Uterus (tissue), 4 donors: Measurements from ENCODE around the gene ZNF410. TPM values are rescaled to one million over a fixed set of nuclear protein-coding genes. Genes with fewer than 3 reads are reported as not detected.
"Not testable (repeated sequence)": the region's sequence is repeated elsewhere in the genome, so short reads cannot be mapped to it uniquely, and the experiment has no call there.

ENCODE experiments used
- DNase-seq, 2 donors: peaks; one replicate each; pipeline ENCODE4 v3.0.0-alpha.2; 2019 to 2020
- H3K27ac ChIP-seq, 2 donors: fragments of 200-600 bp; sonication (generic); 1 replicate in 1 of 2; 2 replicates in 1 of 2; pipeline ENCODE4 v1.5.1; 2016 to 2018
- H3K27me3 ChIP-seq, 2 donors: fragments of 200-600 bp; sonication (generic); one replicate each; pipeline ENCODE4 v1.5.1; 2018 to 2019; ENCODE audit warnings: control low read depth in 1 of 2
- H3K36me3 ChIP-seq, 2 donors: fragments of 200-600 bp; sonication (generic); one replicate each; pipeline ENCODE4 v1.5.1; 2019; ENCODE audit warnings: control low read depth in 1 of 2
- H3K4me1 ChIP-seq, 2 donors: fragments of 200-600 bp; sonication (generic); one replicate each; pipeline ENCODE4 v1.5.1; 2018 to 2019; ENCODE audit warnings: control low read depth in 1 of 2
- H3K4me3 ChIP-seq, 2 donors: fragments of 200-600 bp; sonication (generic); 1 replicate in 1 of 2; 2 replicates in 1 of 2; pipeline ENCODE4 v1.5.1; 2018 to 2019; ENCODE audit warnings: mild to moderate bottlenecking in 1 of 2
- H3K9me3 ChIP-seq, 2 donors: fragments of 200-600 bp; sonication (generic); one replicate each; pipeline ENCODE4 v1.5.1; 2019; ENCODE audit warnings: control low read depth in 1 of 2
- POLR2A ChIP-seq, 2 donors: fragments of 450-650 bp; IDR thresholded peaks; one replicate each; pipeline ENCODE4 v1.6.1; 2016; ENCODE audit warnings: antibody characterized with exemption in 2 of 2, mild to moderate bottlenecking in 1 of 2, moderate library complexity in 1 of 2
- intact Hi-C: fragments of 100-400 bp; cut with DNase I; formaldehyde crosslinking; loops from one replicate; pipeline ENCODE4 v1.15.1; 2023; ENCODE audit warnings: low total_unique reads
- total RNA-seq, 4 donors: library from RNA; depleted of rRNA in 3 of 4; stranded (reverse); fragments of >200 nt in 3 of 4; gene quantifications; one replicate each; pipeline versions ENCODE4 v1.1.0 to v1.2.4, GENCODE V29; 2014 to 2023
- TF ChIP-seq, protein P1 (sequence below), 4 experiments: fragments of 200-600 bp in 2 of 4; fragments of 450-650 bp in 2 of 4; sonication (generic) in 2 of 4; IDR thresholded peaks; one replicate each; pipeline ENCODE4 v1.5.1; 2016 to 2019; ENCODE audit warnings: antibody characterized with exemption in 4 of 4, mild to moderate bottlenecking in 2 of 4, moderate library complexity in 1 of 4
- donor health status: DM: yes; HTN: yes; CAD: no.

The ZNF410 gene
- total RNA-seq, 4 donors from 2014 or later, result 48.8 to 93.7 (median 58.2) TPM

DNA sequence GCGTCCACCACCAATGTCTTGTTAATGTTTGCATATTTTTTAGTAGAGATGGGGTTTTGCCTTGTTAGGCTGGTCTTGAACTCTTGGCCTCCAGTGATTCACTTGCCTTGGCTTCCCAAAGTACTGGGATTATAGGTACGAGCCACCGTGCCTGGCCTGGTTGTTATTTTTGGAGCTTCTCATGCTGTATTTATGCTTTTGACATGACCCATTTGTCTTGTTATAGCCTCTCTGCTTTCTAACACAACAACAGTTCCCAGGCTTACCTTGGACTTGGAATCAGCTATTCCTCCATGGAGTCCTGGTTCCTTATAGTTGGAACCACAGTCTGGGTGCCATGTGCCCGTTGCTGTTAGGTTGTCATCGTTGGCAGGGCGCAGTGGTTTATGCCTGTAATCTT lies 29.7 kb downstream of the ZNF410 start:
- Histone ChIP-seq H3K4me3 (no peak overlapping the region), H3K9me3 (no peaks in the 10 kb centered on the region), H3K27ac (no peak overlapping the region), H3K36me3 (no peaks in the 10 kb centered on the region), H3K27me3 (no peaks in the 10 kb centered on the region), H3K4me1 (no peaks in the 10 kb centered on the region)
- no peak for TF ChIP-seq POLR2A (IDR thresholded peaks at IDR 0.05)
- TF ChIP-seq, protein P1, sequence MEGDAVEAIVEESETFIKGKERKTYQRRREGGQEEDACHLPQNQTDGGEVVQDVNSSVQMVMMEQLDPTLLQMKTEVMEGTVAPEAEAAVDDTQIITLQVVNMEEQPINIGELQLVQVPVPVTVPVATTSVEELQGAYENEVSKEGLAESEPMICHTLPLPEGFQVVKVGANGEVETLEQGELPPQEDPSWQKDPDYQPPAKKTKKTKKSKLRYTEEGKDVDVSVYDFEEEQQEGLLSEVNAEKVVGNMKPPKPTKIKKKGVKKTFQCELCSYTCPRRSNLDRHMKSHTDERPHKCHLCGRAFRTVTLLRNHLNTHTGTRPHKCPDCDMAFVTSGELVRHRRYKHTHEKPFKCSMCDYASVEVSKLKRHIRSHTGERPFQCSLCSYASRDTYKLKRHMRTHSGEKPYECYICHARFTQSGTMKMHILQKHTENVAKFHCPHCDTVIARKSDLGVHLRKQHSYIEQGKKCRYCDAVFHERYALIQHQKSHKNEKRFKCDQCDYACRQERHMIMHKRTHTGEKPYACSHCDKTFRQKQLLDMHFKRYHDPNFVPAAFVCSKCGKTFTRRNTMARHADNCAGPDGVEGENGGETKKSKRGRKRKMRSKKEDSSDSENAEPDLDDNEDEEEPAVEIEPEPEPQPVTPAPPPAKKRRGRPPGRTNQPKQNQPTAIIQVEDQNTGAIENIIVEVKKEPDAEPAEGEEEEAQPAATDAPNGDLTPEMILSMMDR (IDR thresholded peaks at IDR 0.05), result no peak
- no peak for DNase-seq
- intact Hi-C loops, result no loop called here

DNA sequence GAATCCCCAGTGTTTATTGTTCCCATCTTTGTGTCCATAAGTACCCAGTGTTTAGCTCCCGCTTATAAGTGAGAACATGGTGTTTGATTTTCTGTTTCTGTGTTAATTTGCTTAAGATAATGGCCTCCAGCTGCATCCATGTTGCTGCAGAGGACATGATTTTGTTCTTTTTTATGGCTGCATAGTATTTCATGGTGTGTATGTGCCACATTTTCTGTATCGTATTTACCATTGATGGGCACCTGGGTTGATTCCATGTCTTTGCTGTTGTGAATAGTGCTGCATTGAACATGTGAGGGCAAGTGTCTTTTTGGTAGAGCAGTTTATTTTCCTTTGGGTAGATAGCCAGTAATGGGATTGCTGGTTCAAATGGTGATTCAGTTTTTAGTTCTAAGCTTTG lies 32.8 kb downstream of the ZNF410 start:
- H3K27ac ChIP-seq, DNase-seq, intact Hi-C loops, H3K4me3 ChIP-seq, H3K4me1 ChIP-seq, H3K9me3 ChIP-seq, H3K27me3 ChIP-seq, H3K36me3 ChIP-seq: not testable (repeated sequence)

DNA sequence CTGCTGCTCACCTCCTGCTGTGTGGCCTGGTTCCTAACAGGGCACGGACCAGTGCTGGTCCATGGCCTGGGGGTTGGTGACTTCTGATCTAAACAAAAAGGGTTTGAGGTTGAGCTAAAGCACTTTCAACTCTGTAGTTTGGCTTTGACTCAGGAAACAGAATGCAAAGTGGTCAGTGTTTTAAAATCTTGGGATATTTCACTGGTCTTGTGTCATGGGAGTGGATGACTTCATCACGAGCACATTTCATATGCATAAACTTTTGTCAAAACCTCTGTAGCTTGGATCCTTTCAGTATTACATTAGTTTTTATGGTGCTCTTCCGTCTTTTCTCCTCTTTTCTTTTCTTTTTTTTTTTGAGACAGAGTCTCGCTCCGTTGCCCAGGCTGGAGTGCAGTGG lies 37.7 kb downstream of the ZNF410 start:
- Histone ChIP-seq H3K27me3 (no peaks in the 10 kb centered on the region), H3K36me3 (no peaks in the 10 kb centered on the region), H3K9me3 (no peaks in the 10 kb centered on the region), H3K27ac (no peak overlapping the region), H3K4me3 (no peak overlapping the region), H3K4me1 (no peaks in the 10 kb centered on the region)
- TF ChIP-seq POLR2A (IDR thresholded peaks at IDR 0.05), result no peak
- TF ChIP-seq, protein P1 (IDR thresholded peaks at IDR 0.05), result no peak
- DNase-seq, result no peak
- intact Hi-C loops, result no loop called here

DNA sequence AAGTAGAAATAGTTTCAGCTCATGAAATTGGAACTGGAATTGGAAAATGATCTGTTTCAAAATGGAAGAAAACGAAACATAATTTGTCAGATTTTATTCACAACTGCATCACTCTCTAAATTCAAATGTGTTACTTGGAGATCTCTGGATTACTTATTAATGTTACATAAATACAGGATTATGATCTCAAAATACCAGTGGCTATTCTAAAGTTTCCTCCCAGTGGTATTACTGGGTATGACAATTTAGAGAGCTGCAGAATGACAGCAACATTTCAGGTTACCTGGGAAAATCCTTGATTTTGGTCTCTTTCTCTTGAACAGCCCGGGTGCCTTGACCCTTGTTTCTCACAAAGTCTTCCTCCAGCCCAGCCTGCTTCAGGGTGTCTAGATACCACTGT lies 49.0 kb downstream of the ZNF410 start:
- no peak for TF ChIP-seq POLR2A (IDR thresholded peaks at IDR 0.05)
- TF ChIP-seq, protein P1 (IDR thresholded peaks at IDR 0.05), result no peak
- Histone ChIP-seq H3K27me3 (no peaks in the 10 kb centered on the region), H3K4me3 (no peak overlapping the region), H3K4me1 (no peaks in the 10 kb centered on the region), H3K36me3 (no peaks in the 10 kb centered on the region), H3K27ac (no peak overlapping the region), H3K9me3 (no peaks in the 10 kb centered on the region)
- intact Hi-C loops, result no loop called here
- DNase-seq, result no peak

DNA sequence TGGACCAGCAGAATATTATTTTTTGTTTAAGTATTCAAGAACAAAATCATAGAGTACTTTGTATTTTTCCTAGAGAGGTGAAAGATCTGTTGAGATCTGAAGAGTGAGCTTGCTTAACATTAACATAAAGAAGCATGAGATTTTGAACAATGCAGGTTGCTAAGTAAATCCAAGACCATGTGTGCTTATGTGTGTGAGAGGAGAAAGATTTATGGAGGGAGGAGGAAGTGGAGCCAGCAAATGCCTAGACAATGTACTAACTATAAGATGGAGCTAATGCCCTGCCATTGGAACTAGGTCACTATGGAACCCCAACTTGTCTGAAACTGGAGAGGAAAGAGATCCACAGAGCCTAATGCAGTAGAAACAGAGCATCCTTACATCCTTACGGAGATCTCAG lies 49.9 kb downstream of the ZNF410 start:
- Histone ChIP-seq H3K9me3 (no peaks in the 10 kb centered on the region), H3K4me3 (no peak overlapping the region), H3K4me1 (no peaks in the 10 kb centered on the region), H3K27me3 (no peaks in the 10 kb centered on the region), H3K36me3 (no peaks in the 10 kb centered on the region), H3K27ac (no peak overlapping the region)
- intact Hi-C loops, result no loop called here
- TF ChIP-seq POLR2A (IDR thresholded peaks at IDR 0.05), result no peak
- TF ChIP-seq, protein P1 (IDR thresholded peaks at IDR 0.05), result no peak
- DNase-seq, result no peak

DNA sequence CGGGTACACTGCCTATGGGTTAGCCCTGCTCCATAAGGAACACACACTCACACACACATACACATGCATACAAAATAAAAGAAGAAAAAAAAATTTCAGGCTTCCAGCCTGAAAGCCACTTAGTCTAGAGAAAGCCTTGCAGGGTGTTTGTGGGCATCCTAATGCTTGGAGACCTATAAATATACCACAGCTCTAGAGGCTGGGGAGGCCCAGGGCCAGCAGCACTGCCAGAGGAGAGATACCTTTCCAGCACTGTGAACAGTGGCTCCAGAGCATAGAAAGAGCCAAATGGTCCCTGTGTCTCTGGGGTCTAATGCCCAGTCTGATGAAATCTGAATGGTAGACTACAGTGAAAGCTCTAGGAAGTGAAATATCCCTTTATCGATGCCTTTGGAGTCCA lies 50.4 kb downstream of the ZNF410 start:
- intact Hi-C loops, result no loop called here
- H3K4me1 ChIP-seq, result no peaks in the 10 kb centered on the region
- no peak for TF ChIP-seq POLR2A (IDR thresholded peaks at IDR 0.05)
- TF ChIP-seq, protein P1 (IDR thresholded peaks at IDR 0.05), result no peak
- H3K9me3 ChIP-seq, result no peaks in the 10 kb centered on the region
- H3K27me3 ChIP-seq, result no peaks in the 10 kb centered on the region
- no peak for DNase-seq
- H3K4me3 ChIP-seq, result no peak overlapping the region
- no peak overlapping the region for H3K27ac ChIP-seq
- no peaks in the 10 kb centered on the region for H3K36me3 ChIP-seq
